Measurements from ENCODE around the gene RASD2.

Gene RASD2

GRCh38 chr22:35582218-35582860 is 41.7 kb downstream of the RASD2 start:
- no peak for DNase-seq (ENCODE audit: low read depth, low spot score)

GRCh38 chr22:35582861-35583670 is 42.4 kb downstream of the RASD2 start:
- DNase-seq (ENCODE audit: low read depth, low spot score), result peak; percentile 11

GRCh38 chr22:35586771-35587170 is 46.1 kb downstream of the RASD2 start:
- DNase-seq (ENCODE audit: low read depth, low spot score), result no peak

- no peak for DNase-seq (ENCODE audit: low read depth, low spot score)
Observed at GRCh38 chr22:35587447-35587870, 46.8 kb downstream of the RASD2 start.

GRCh38 chr22:35587896-35588295 is 47.3 kb downstream of the RASD2 start:
- DNase-seq (ENCODE audit: low read depth, low spot score), result no peak

- DNase-seq (ENCODE audit: low read depth, low spot score), result no peak
Observed at GRCh38 chr22:35589071-35589755, 48.6 kb downstream of the RASD2 start.

GRCh38 chr22:35589756-35590093 is 49.1 kb downstream of the RASD2 start:
- DNase-seq (ENCODE audit: low read depth, low spot score), result no peak

- no peak for DNase-seq (ENCODE audit: low read depth, low spot score)
Observed at GRCh38 chr22:35590634-35591295, 50.1 kb downstream of the RASD2 start.

GRCh38 chr22:35591714-35592417 is 51.2 kb downstream of the RASD2 start:
- no peak for DNase-seq (ENCODE audit: low read depth, low spot score)

GRCh38 chr22:35592418-35592967 is 51.9 kb downstream of the RASD2 start:
- no peak for DNase-seq (ENCODE audit: low read depth, low spot score)

GRCh38 chr22:35593071-35593890 is 52.6 kb downstream of the RASD2 start:
- DNase-seq (ENCODE audit: low read depth, low spot score), result no peak

GRCh38 chr22:35593891-35594470 is 53.4 kb downstream of the RASD2 start:
- no peak for DNase-seq (ENCODE audit: low read depth, low spot score)

- no peak for DNase-seq (ENCODE audit: low read depth, low spot score)
Observed at GRCh38 chr22:35594686-35595085, 54.1 kb downstream of the RASD2 start.

- no peak for DNase-seq (ENCODE audit: low read depth, low spot score)
Observed at GRCh38 chr22:35596821-35597220, 56.2 kb downstream of the RASD2 start.

- DNase-seq (ENCODE audit: low read depth, low spot score), result no peak
Observed at GRCh38 chr22:35597692-35598395, 57.2 kb downstream of the RASD2 start.

GRCh38 chr22:35598396-35598710 is 57.7 kb downstream of the RASD2 start:
- no peak for DNase-seq (ENCODE audit: low read depth, low spot score)

GRCh38 chr22:35599364-35599763 is 58.7 kb downstream of the RASD2 start:
- no peak for DNase-seq (ENCODE audit: low read depth, low spot score)

- no peak for DNase-seq (ENCODE audit: low read depth, low spot score)
Observed at GRCh38 chr22:35600476-35600875, 59.8 kb downstream of the RASD2 start.

- DNase-seq (ENCODE audit: low read depth, low spot score), result no peak
Observed at GRCh38 chr22:35601013-35601580, 60.5 kb downstream of the RASD2 start.
